HEK293 (cell line): ENCODE measurements around the gene NCOA7.

ENCODE experiments used
- CTCF ChIA-PET: fragments of 350-600 bp; formaldehyde crosslinking; extraction: SDS; loops from one replicate; lab custom pipeline; 2021; ENCODE audit warnings: antibody characterized with exemption; lab: Yijun Ruan, JAX
- POLR2A ChIA-PET: fragments of 300-600 bp; formaldehyde crosslinking; extraction: SDS; loops from one replicate; lab custom pipeline; 2020; ENCODE audit warnings: antibody characterized with exemption, inconsistent platforms; lab: Yijun Ruan, JAX
- H3K27ac ChIP-seq: fragments of 200-500 bp; sonication (Bioruptor generic); 2 replicates; pipeline ENCODE4 v1.5.1; 2014; ENCODE audit warnings: low read depth, low read length, control low read depth, inconsistent platforms; ENCODE audit errors: extremely low read depth
- H3K36me3 ChIP-seq, 2 experiments: fragments of 200-500 bp in 1 of 2; sonication (Bioruptor generic) in 1 of 2; 1 replicate in 1 of 2; 2 replicates in 1 of 2; pipeline ENCODE4 v1.5.1; 2014 to 2017; ENCODE audit warnings: inconsistent platforms in 2 of 2, low read length in 2 of 2; ENCODE audit not compliant: control insufficient read depth in 2 of 2, insufficient read depth in 1 of 2
- H3K4me1 ChIP-seq: fragments of 200-500 bp; sonication (Bioruptor generic); 2 replicates; pipeline ENCODE4 v1.5.1; 2014; ENCODE audit warnings: mild to moderate bottlenecking, low read length, inconsistent platforms; ENCODE audit not compliant: control insufficient read depth, insufficient read depth
- H3K4me3 ChIP-seq: 2 replicates; pipeline ENCODE4 v1.5.1; 2011; ENCODE audit warnings: low read depth, mild to moderate bottlenecking, control low read depth, low read length, moderate library complexity
- H3K9me3 ChIP-seq: fragments of 200-500 bp; sonication (Bioruptor generic); 2 replicates; pipeline ENCODE4 v1.5.1; 2014; ENCODE audit warnings: low read depth, low read length, inconsistent platforms; ENCODE audit not compliant: control insufficient read depth, insufficient read depth
- GLIS2 ChIP-seq: fragments of 450-650 bp; formaldehyde crosslinking; IDR thresholded peaks from 2 replicates; pipeline ENCODE4 v1.5.1; 2016; ENCODE audit warnings: missing biosample characterization, missing genetic modification characterization
- HOXC10 ChIP-seq: sonication (generic); formaldehyde crosslinking; IDR thresholded peaks from 2 replicates; pipeline ENCODE4 v1.8.1; 2023; ENCODE audit warnings: mild to moderate bottlenecking, missing genetic modification reagents
- SCRT2 ChIP-seq: fragments of 450-650 bp; formaldehyde crosslinking; IDR thresholded peaks from 2 replicates; pipeline ENCODE4 v1.5.1; 2016; ENCODE audit warnings: missing biosample characterization, missing genetic modification characterization
- WT1 ChIP-seq: fragments of 450-650 bp; formaldehyde crosslinking; IDR thresholded peaks from 2 replicates; pipeline ENCODE4 v1.5.1; 2016; ENCODE audit warnings: missing biosample characterization, missing genetic modification characterization
- ZBTB11 ChIP-seq: fragments of 450-650 bp; formaldehyde crosslinking; conservative IDR thresholded peaks from 2 replicates; pipeline ENCODE4 v1.5.1; 2016; ENCODE audit warnings: low read depth, missing biosample characterization, missing genetic modification characterization
- ZBTB49 ChIP-seq: fragments of 450-650 bp; formaldehyde crosslinking; IDR thresholded peaks from 2 replicates; pipeline ENCODE4 v1.5.1; 2016; ENCODE audit warnings: missing biosample characterization, missing genetic modification characterization, low read depth
- ZNF10 ChIP-seq: fragments of 450-650 bp; formaldehyde crosslinking; IDR thresholded peaks from 2 replicates; pipeline ENCODE4 v1.5.1; 2017; ENCODE audit warnings: missing biosample characterization, missing genetic modification characterization
- ZNF112 ChIP-seq: fragments of 450-650 bp; formaldehyde crosslinking; IDR thresholded peaks from 2 replicates; pipeline ENCODE4 v1.5.0; 2017; ENCODE audit warnings: missing biosample characterization, missing genetic modification characterization
- ZNF114 ChIP-seq: fragments of 450-650 bp; formaldehyde crosslinking; IDR thresholded peaks from 2 replicates; pipeline ENCODE4 v1.5.0; 2017; ENCODE audit warnings: missing biosample characterization, missing genetic modification characterization
- ZNF169 ChIP-seq: fragments of 450-650 bp; formaldehyde crosslinking; IDR thresholded peaks from 2 replicates; pipeline ENCODE4 v1.5.1; 2016; ENCODE audit warnings: missing biosample characterization, missing genetic modification characterization
- ZNF292 ChIP-seq: fragments of 450-650 bp; formaldehyde crosslinking; IDR thresholded peaks from 2 replicates; pipeline ENCODE4 v1.5.1; 2016; ENCODE audit warnings: low read depth, missing biosample characterization, missing genetic modification characterization, borderline replicate concordance
- ZNF311 ChIP-seq: fragments of 450-650 bp; formaldehyde crosslinking; IDR thresholded peaks from 2 replicates; pipeline ENCODE4 v1.5.1; 2017; ENCODE audit warnings: missing biosample characterization, missing genetic modification characterization, borderline replicate concordance
- ZNF488 ChIP-seq: fragments of 450-650 bp; formaldehyde crosslinking; IDR thresholded peaks from 2 replicates; pipeline ENCODE4 v1.5.1; 2016; ENCODE audit warnings: missing biosample characterization, missing genetic modification characterization
- ZNF629 ChIP-seq: fragments of 450-650 bp; formaldehyde crosslinking; IDR thresholded peaks from 2 replicates; pipeline ENCODE4 v1.5.1; 2017; ENCODE audit warnings: missing biosample characterization, missing genetic modification characterization
- ZNF670 ChIP-seq: fragments of 450-650 bp; formaldehyde crosslinking; IDR thresholded peaks from 2 replicates; pipeline ENCODE4 v1.5.1; 2016; ENCODE audit warnings: missing biosample characterization, missing genetic modification characterization, low read depth
- ZNF830 ChIP-seq: fragments of 450-650 bp; IDR thresholded peaks from 2 replicates; pipeline ENCODE4 v1.5.0; 2018; ENCODE audit warnings: missing biosample characterization, missing genetic modification characterization, low read depth, mild to moderate bottlenecking, moderate library complexity
- ZSCAN23 ChIP-seq: fragments of 450-650 bp; formaldehyde crosslinking; IDR thresholded peaks from 2 replicates; pipeline ENCODE4 v1.5.1; 2016; ENCODE audit warnings: missing biosample characterization, missing genetic modification characterization
- ZSCAN30 ChIP-seq: fragments of 450-650 bp; IDR thresholded peaks from 2 replicates; pipeline ENCODE4 v1.5.1; 2018; ENCODE audit warnings: missing biosample characterization, mild to moderate bottlenecking, missing genetic modification characterization, moderate library complexity
- TF ChIP-seq, protein P1 (sequence below): fragments of 450-650 bp; formaldehyde crosslinking; IDR thresholded peaks from 2 replicates; pipeline ENCODE4 v1.5.1; 2016; ENCODE audit warnings: missing biosample characterization, missing genetic modification characterization, borderline replicate concordance
- TF ChIP-seq, protein P2 (sequence below): fragments of 450-650 bp; formaldehyde crosslinking; optimal IDR thresholded peaks from 2 replicates; pipeline ENCODE3; 2016; ENCODE audit warnings: missing biosample characterization, mild to moderate bottlenecking, missing genetic modification characterization
- TF ChIP-seq, protein P3 (sequence below): fragments of 450-650 bp; formaldehyde crosslinking; IDR thresholded peaks from 2 replicates; pipeline ENCODE4; 2016; ENCODE audit warnings: missing biosample characterization, missing genetic modification characterization

Gene NCOA7

DNA sequence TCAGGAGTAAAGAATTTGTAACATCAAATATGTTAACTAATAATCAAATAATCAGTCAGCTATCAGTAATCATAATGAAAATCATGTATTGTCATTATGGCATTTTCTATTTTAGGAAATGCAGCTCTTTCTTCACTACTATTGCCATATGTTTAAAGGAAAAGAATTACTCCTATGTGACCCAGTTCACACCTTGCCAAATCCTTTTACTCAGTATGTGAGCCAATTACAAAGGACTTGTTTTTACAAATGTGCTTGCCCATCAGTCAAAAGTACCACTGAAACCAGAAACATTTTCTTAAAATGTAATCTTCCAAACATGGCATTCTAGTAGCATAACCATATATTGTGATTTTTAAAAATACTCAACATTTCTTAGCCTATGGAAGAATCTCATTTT is 63.6 kb downstream of the NCOA7 start (continued):
- no peak for TF ChIP-seq ZBTB11
- TF ChIP-seq ZSCAN23 (tag by site-specific recombination), result no peak
- TF ChIP-seq, all 188 proteins: peak for 0

DNA sequence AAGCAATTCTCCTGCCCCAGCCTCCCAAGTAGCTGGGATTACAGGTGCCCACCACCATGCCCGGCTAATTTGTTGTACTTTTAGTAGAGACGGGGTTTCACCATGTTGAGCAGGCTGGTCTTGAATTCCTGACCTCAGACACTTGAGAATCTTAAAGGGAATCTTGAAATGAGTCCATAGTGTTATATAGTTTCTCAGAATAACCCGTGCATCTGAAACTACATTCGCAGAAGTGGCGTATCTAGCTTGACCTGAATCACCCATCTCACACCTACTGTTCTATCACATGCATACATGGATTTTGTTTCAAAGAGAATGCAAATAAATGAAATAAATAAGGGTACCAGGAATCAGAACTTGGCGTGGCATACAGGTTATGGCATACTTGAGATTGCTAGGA is 65.0 kb downstream of the NCOA7 start:
- Histone ChIP-seq H3K4me1 (peaks cover 6% of the 10 kb centered on the region; the same call in 1 of the 2 replicates), H3K36me3 (peaks cover 0 to 3% of the 10 kb centered on the region in 2 experiments; a peak in 2 of 3 replicates), H3K27ac (no peak overlapping the region)
- TF ChIP-seq ZNF169 (tag by site-specific recombination), result no peak
- no peak for TF ChIP-seq GLIS2 (tag by site-specific recombination)
- no peak for TF ChIP-seq ZNF629 (tag by site-specific recombination)
- no peak for TF ChIP-seq ZNF292
- TF ChIP-seq ZNF311 (tag by site-specific recombination), result no peak
- TF ChIP-seq ZNF10, result no peak
- TF ChIP-seq, protein P1, sequence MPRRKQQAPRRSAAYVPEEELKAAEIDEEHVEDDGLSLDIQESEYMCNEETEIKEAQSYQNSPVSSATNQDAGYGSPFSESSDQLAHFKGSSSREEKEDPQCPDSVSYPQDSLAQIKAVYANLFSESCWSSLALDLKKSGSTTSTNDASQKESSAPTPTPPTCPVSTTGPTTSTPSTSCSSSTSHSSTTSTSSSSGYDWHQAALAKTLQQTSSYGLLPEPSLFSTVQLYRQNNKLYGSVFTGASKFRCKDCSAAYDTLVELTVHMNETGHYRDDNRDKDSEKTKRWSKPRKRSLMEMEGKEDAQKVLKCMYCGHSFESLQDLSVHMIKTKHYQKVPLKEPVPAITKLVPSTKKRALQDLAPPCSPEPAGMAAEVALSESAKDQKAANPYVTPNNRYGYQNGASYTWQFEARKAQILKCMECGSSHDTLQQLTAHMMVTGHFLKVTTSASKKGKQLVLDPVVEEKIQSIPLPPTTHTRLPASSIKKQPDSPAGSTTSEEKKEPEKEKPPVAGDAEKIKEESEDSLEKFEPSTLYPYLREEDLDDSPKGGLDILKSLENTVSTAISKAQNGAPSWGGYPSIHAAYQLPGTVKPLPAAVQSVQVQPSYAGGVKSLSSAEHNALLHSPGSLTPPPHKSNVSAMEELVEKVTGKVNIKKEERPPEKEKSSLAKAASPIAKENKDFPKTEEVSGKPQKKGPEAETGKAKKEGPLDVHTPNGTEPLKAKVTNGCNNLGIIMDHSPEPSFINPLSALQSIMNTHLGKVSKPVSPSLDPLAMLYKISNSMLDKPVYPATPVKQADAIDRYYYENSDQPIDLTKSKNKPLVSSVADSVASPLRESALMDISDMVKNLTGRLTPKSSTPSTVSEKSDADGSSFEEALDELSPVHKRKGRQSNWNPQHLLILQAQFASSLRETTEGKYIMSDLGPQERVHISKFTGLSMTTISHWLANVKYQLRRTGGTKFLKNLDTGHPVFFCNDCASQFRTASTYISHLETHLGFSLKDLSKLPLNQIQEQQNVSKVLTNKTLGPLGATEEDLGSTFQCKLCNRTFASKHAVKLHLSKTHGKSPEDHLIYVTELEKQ (tag by site-specific recombination), result no peak
- TF ChIP-seq, protein P2, sequence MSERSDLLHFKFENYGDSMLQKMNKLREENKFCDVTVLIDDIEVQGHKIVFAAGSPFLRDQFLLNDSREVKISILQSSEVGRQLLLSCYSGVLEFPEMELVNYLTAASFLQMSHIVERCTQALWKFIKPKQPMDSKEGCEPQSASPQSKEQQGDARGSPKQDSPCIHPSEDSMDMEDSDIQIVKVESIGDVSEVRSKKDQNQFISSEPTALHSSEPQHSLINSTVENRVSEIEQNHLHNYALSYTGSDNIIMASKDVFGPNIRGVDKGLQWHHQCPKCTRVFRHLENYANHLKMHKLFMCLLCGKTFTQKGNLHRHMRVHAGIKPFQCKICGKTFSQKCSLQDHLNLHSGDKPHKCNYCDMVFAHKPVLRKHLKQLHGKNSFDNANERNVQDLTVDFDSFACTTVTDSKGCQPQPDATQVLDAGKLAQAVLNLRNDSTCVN (tag by site-specific recombination), result no peak
- TF ChIP-seq ZSCAN30 (tag by site-specific recombination), result no peak
- no peak for TF ChIP-seq SCRT2 (tag by site-specific recombination)
- TF ChIP-seq ZNF670 (tag by site-specific recombination), result no peak
- no peak for TF ChIP-seq HOXC10 (CRISPR knock-in tag)
- TF ChIP-seq ZNF830 (tag by site-specific recombination), result no peak
- TF ChIP-seq, all 188 proteins: peak for 0
- Histone ChIP-seq H3K9me3 (no peaks in the 10 kb centered on the region), H3K4me3 (no peak overlapping the region)
- CTCF ChIA-PET, result interaction anchor here (5.7 kb wide), 1 partner anchor 65 kb away, joined by 29 read pairs; the partner anchor contains the start of gene NCOA7
- POLR2A ChIA-PET, result interaction anchor here (1.9 kb wide), 1 partner anchor 66 kb away, joined by 5 read pairs; no protein-coding TSS in a partner anchor

- H3K27ac ChIP-seq, result no peak overlapping the region
- no peak overlapping the region for H3K4me3 ChIP-seq
- H3K4me1 ChIP-seq, result peaks cover 6% of the 10 kb centered on the region; the same call in 1 of the 2 replicates
- H3K9me3 ChIP-seq, result no peaks in the 10 kb centered on the region
- peaks cover 0 to 3% of the 10 kb centered on the region in 2 experiments; a peak in 2 of 3 replicates for H3K36me3 ChIP-seq
- ChIA-PET CTCF (interaction anchor here (0.6 to 5.7 kb wide), 38 partner anchors 8 to 1843 kb away, joined by 3 to 45 read pairs (median 4); partner anchors contain the start of genes HINT3 and NCOA7), POLR2A (interaction anchor here (0.8 kb wide), 1 partner anchor 67 kb away, joined by 4 read pairs; the partner anchor contains the start of gene NCOA7)
- TF ChIP-seq WT1, result no peak
- no peak for TF ChIP-seq ZNF112 (tag by site-specific recombination)
- no peak for TF ChIP-seq ZBTB49
- TF ChIP-seq ZNF114 (tag by site-specific recombination), result no peak
- TF ChIP-seq, protein P3, sequence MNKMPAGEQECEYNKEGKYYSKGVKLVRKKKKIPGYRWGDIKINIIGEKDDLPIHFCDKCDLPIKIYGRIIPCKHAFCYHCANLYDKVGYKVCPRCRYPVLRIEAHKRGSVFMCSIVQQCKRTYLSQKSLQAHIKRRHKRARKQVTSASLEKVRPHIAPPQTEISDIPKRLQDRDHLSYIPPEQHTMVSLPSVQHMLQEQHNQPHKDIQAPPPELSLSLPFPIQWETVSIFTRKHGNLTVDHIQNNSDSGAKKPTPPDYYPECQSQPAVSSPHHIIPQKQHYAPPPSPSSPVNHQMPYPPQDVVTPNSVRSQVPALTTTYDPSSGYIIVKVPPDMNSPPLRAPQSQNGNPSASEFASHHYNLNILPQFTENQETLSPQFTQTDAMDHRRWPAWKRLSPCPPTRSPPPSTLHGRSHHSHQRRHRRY, result no peak
- TF ChIP-seq ZNF488 (tag by site-specific recombination), result no peak
These were observed 67.1 kb downstream of the NCOA7 start for GRCh38 chr6:125857846-125858245.
